GM23338 (cell line): Measurements from ENCODE around the gene HS6ST2. TPM values are rescaled to one million over a fixed set of nuclear protein-coding genes. Genes with fewer than 3 reads are reported as not detected.

Experiments used
- ATAC-seq: fragments of 200-7000 bp; cut with Tn5 transposase; 3 replicates; pipeline ENCODE4 v1.9.1; 2020
- DNase-seq: peaks from one replicate; pipeline ENCODE4 v3.0.0-alpha.2; 2015; ENCODE audit warnings: low spot score
- H2AFZ ChIP-seq: fragments of 200-600 bp; sonication (generic); 2 replicates; pipeline ENCODE4 v1.8.0; 2016; ENCODE audit warnings: antibody characterized with exemption, mild to moderate bottlenecking, moderate library complexity
- H3F3A ChIP-seq: fragments of 200-600 bp; sonication (generic); replicated peaks from 2 replicates; pipeline ENCODE4 v1.8.0; 2017; ENCODE audit warnings: antibody characterized with exemption, mixed run types, low read depth
- H3K27ac ChIP-seq: fragments of 200-600 bp; sonication (generic); 2 replicates; pipeline ENCODE4 v1.6.1; 2016; ENCODE audit warnings: low read depth
- H3K27me3 ChIP-seq: fragments of 200-600 bp; sonication (generic); 2 replicates; pipeline ENCODE4 v1.8.0; 2016; ENCODE audit warnings: mild to moderate bottlenecking, mixed run types, moderate library complexity; ENCODE audit not compliant: insufficient read depth
- H3K36me3 ChIP-seq: fragments of 200-600 bp; sonication (generic); 2 replicates; pipeline ENCODE4 v1.8.0; 2016; ENCODE audit warnings: mild to moderate bottlenecking; ENCODE audit not compliant: insufficient read depth
- H3K4me1 ChIP-seq: fragments of 200-600 bp; sonication (generic); 2 replicates; pipeline ENCODE4 v1.8.0; 2016; ENCODE audit warnings: mild to moderate bottlenecking, moderate library complexity; ENCODE audit not compliant: insufficient read depth
- H3K4me2 ChIP-seq: fragments of 200-600 bp; sonication (generic); 2 replicates; pipeline ENCODE4 v1.7.1; 2017; ENCODE audit warnings: mixed run types
- H3K4me3 ChIP-seq: fragments of 200-600 bp; sonication (generic); 2 replicates; pipeline ENCODE4 v1.6.1; 2016; ENCODE audit warnings: mixed run types
- H3K79me2 ChIP-seq: fragments of 200-600 bp; sonication (generic); replicated peaks from 2 replicates; pipeline ENCODE4 v1.8.0; 2017; ENCODE audit warnings: mild to moderate bottlenecking; ENCODE audit not compliant: insufficient read depth
- H3K9me2 ChIP-seq: fragments of 200-600 bp; sonication (generic); 2 replicates; pipeline ENCODE4 v1.8.0; 2017; ENCODE audit not compliant: insufficient read depth
- H4K20me1 ChIP-seq: fragments of 200-600 bp; sonication (generic); replicated peaks from 2 replicates; pipeline ENCODE4 v1.8.0; 2017; ENCODE audit warnings: mild to moderate bottlenecking; ENCODE audit not compliant: insufficient read depth
- H3K27ac Mint-ChIP-seq: 2 replicates; pipeline ENCODE4 v1.8.0; 2020; ENCODE audit warnings: inconsistent platforms, mild to moderate bottlenecking, moderate library complexity, mixed read lengths
- H3K27me3 Mint-ChIP-seq: 3 replicates; pipeline ENCODE4 v1.8.0; 2022; ENCODE audit warnings: low read depth, mild to moderate bottlenecking, moderate library complexity, mixed read lengths, inconsistent platforms; ENCODE audit not compliant: insufficient read depth, poor library complexity
- H3K36me3 Mint-ChIP-seq: 3 replicates; pipeline ENCODE4 v1.8.0; 2021; ENCODE audit warnings: low read depth, mild to moderate bottlenecking, inconsistent platforms, moderate library complexity, mixed read lengths
- H3K4me1 Mint-ChIP-seq: 3 replicates; pipeline ENCODE4 v1.8.0; 2020; ENCODE audit warnings: mild to moderate bottlenecking, inconsistent platforms, mixed read lengths
- H3K4me3 Mint-ChIP-seq: 3 replicates; pipeline ENCODE4 v1.8.0; 2021; ENCODE audit warnings: moderate library complexity, mild to moderate bottlenecking, inconsistent platforms, mixed read lengths
- H3K9me3 Mint-ChIP-seq: 3 replicates; pipeline ENCODE4 v1.8.0; 2020; ENCODE audit warnings: moderate library complexity, mild to moderate bottlenecking, inconsistent platforms, mixed read lengths
- CREB1 ChIP-seq: fragments of 250-450 bp; sonication (Bioruptor Pico); IDR thresholded peaks from 2 replicates; pipeline ENCODE4 v1.5.0; 2020; ENCODE audit warnings: low read depth, mild to moderate bottlenecking, moderate library complexity
- CTCF ChIP-seq, 2 experiments: fragments of 200-600 bp in 1 of 2; sonication (generic) in 1 of 2; conservative IDR thresholded peaks; 2 replicates each; pipeline versions ENCODE4 v1.5.1 to v1.6.1; 2016 to 2017; ENCODE audit warnings: antibody characterized with exemption in 2 of 2, low read depth in 2 of 2, mild to moderate bottlenecking in 2 of 2, moderate library complexity in 1 of 2
- EZH2 ChIP-seq: fragments of 200-600 bp; sonication (generic); IDR thresholded peaks from one replicate; pipeline ENCODE4 v1.8.0; 2017; ENCODE audit warnings: antibody characterized with exemption, mild to moderate bottlenecking, low read depth; ENCODE audit not compliant: unreplicated experiment
- EZH2phosphoT487 ChIP-seq: fragments of 200-600 bp; sonication (generic); IDR thresholded peaks from one replicate; pipeline ENCODE4 v1.8.1; 2018; ENCODE audit warnings: antibody characterized with exemption; ENCODE audit not compliant: unreplicated experiment
- JUNB ChIP-seq: IDR thresholded peaks from one replicate; pipeline ENCODE4 v1.6.1; 2016; ENCODE audit warnings: antibody characterized with exemption; ENCODE audit not compliant: unreplicated experiment
- NANOG ChIP-seq: IDR thresholded peaks from 2 replicates; pipeline ENCODE4 v1.6.1; 2016; ENCODE audit warnings: antibody characterized with exemption, borderline replicate concordance
- POLR2AphosphoS5 ChIP-seq: IDR thresholded peaks from 2 replicates; pipeline ENCODE4 v1.6.1; 2016; ENCODE audit warnings: antibody characterized with exemption, low read depth
- REST ChIP-seq: IDR thresholded peaks from one replicate; pipeline ENCODE4 v1.6.1; 2018; ENCODE audit warnings: antibody characterized with exemption; ENCODE audit not compliant: unreplicated experiment
- STAT1 ChIP-seq: IDR thresholded peaks from one replicate; pipeline ENCODE4 v1.6.1; 2016; ENCODE audit warnings: antibody characterized with exemption; ENCODE audit not compliant: unreplicated experiment
- ZNF114 ChIP-seq: fragments of 250-450 bp; sonication (Bioruptor Pico); IDR thresholded peaks from 2 replicates; pipeline ENCODE4 v1.5.0; 2020; ENCODE audit warnings: mild to moderate bottlenecking, moderate library complexity
- ZNF331 ChIP-seq: fragments of 250-450 bp; sonication (Bioruptor Pico); IDR thresholded peaks from 2 replicates; pipeline ENCODE4 v1.5.0; 2020; ENCODE audit warnings: low read depth, mild to moderate bottlenecking, moderate library complexity
- ZNF462 ChIP-seq: fragments of 250-450 bp; sonication (Bioruptor Pico); IDR thresholded peaks from 2 replicates; pipeline ENCODE4 v1.5.0; 2020; ENCODE audit warnings: mild to moderate bottlenecking, moderate library complexity
- polyA plus RNA-seq: library from polyadenylated mRNA; unstranded; fragments of >200 nt; fragmentation: Nextera tagmentation; extraction: Ambion mirVana; gene quantifications from 2 replicates; pipeline ENCODE4 v1.2.1, GENCODE V29; 2016
- total RNA-seq: library from RNA; depleted of rRNA; stranded (reverse); fragments of >200 nt; shearing (Covaris generic); gene quantifications from 2 replicates; pipeline ENCODE4 v1.2.3, GENCODE V29; 2014
- TF ChIP-seq, protein P1 (sequence below): IDR thresholded peaks from 2 replicates; pipeline ENCODE4 v1.6.1; 2016; ENCODE audit warnings: antibody characterized with exemption

Gene HS6ST2
- total and polyA plus RNA-seq, 2 experiments from 2014 or later, result 0.82 to 4.8 TPM

DNA sequence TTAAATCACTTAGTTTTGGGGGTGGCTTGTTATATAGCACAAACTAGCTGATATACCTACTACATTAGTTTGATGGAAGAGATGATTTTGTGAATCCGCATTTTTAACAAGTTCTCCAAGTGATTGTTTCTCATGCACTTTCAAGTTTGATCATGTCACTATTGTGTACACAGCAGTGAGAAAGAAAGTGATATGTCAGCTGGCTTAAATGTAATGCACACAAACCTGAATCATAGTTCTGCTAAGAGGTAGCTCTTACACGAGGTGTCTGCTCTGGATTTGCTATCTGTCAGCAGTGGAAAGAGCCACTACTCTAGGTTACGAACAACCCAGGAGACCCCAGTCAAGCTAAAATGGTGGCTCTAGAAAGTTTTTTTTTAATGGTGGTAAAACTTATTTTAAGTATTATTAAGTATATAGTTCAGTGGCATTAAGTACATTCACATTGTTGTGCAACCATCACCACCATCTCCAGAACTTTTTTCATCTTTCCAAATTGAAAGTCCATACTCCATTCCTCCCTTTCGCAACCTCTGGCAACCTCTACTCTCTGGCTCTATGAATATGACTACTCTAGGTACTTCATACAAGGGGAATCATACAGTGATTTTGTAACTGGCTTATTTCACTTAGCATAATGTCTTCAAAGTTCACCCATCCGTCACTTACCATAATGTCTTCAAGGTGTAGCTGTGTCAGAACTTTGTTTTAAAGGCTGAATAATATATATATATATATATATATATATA, 147.3 kb downstream of the HS6ST2 start:
- Histone ChIP-seq H3K9me2 (no peaks in the 10 kb centered on the region), H3K79me2 (no peaks in the 10 kb centered on the region), H4K20me1 (no peaks in the 10 kb centered on the region), H3K27me3 (no peaks in the 10 kb centered on the region), H2AFZ (no peak overlapping the region), H3F3A (no peaks in the 10 kb centered on the region), H3K4me2 (no peak overlapping the region), H3K4me1 (no peaks in the 10 kb centered on the region), H3K27ac (no peak overlapping the region), H3K4me3 (no peak overlapping the region), H3K36me3 (no peaks in the 10 kb centered on the region)
- H3K27ac Mint-ChIP-seq, result no peak overlapping the region
- no peaks in the 10 kb centered on the region; the same call in 2 of the 3 replicates for H3K4me1 Mint-ChIP-seq
- no peaks in the 10 kb centered on the region for H3K36me3 Mint-ChIP-seq
- H3K27me3 Mint-ChIP-seq, result no peaks in the 10 kb centered on the region
- H3K4me3 Mint-ChIP-seq, result no peak overlapping the region
- DNase-seq, result no peak
- TF ChIP-seq EZH2phosphoT487 (no peak), ZNF331 (no peak), POLR2AphosphoS5 (no peak), STAT1 (no peak), EZH2 (no peak), CTCF (conservative IDR thresholded peaks at IDR 0.05; ENCODE audit: low read depth in 2 of 2) (no peak), JUNB (no peak), ZNF462 (CRISPR knock-in tag) (no peak), ZNF114 (CRISPR knock-in tag) (no peak), NANOG (no peak), CREB1 (CRISPR knock-in tag) (no peak), REST (no peak)
- TF ChIP-seq, protein P1, sequence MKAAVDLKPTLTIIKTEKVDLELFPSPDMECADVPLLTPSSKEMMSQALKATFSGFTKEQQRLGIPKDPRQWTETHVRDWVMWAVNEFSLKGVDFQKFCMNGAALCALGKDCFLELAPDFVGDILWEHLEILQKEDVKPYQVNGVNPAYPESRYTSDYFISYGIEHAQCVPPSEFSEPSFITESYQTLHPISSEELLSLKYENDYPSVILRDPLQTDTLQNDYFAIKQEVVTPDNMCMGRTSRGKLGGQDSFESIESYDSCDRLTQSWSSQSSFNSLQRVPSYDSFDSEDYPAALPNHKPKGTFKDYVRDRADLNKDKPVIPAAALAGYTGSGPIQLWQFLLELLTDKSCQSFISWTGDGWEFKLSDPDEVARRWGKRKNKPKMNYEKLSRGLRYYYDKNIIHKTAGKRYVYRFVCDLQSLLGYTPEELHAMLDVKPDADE, result no peak
- no peak for ATAC-seq
- no peaks in the 10 kb centered on the region for H3K9me3 Mint-ChIP-seq
